GM12864 (cell line): ENCODE measurements around the gene NDC1.
A peak's percentile ranks its signal among the peaks of the same experiment; 100 is the strongest.
"Not testable (repeated sequence)": the region's sequence is repeated elsewhere in the genome, so short reads cannot be mapped to it uniquely, and the experiment has no call there.

Source experiments
- DNase-seq: peaks from one replicate; pipeline ENCODE4 v3.0.0-alpha.2; 2011; ENCODE audit warnings: low read depth
- H3K4me3 ChIP-seq: 2 replicates; pipeline ENCODE4 v1.5.1; 2011; ENCODE audit warnings: mild to moderate bottlenecking, low read depth, low read length, control low read depth
- TF ChIP-seq, protein P1 (sequence below): IDR thresholded peaks from 2 replicates; pipeline ENCODE4 v1.5.1; 2011; ENCODE audit warnings: low read depth, mild to moderate bottlenecking, moderate library complexity, low read length, control low read depth, inconsistent platforms; ENCODE audit errors: missing control alignments

The NDC1 gene

DNA sequence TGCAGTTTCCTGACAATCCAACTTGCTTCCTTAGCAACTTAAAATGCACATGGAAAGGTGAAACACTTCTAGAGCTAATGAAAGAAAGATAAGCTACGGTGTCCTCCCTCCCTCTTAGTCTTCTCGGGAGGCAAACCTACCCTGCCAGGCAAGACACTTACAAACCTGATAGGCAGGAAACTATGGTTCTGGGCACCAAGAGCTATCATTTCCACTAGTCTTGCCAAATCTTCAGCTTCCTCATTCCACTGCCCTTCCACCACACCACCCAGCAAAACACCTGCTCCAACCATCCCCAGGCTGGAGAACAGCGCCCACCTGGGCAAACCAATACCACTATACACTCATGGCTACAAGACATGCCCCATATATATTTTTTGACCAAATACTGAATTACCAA is 15.2 kb downstream of the NDC1 start:
- TF ChIP-seq, protein P1, sequence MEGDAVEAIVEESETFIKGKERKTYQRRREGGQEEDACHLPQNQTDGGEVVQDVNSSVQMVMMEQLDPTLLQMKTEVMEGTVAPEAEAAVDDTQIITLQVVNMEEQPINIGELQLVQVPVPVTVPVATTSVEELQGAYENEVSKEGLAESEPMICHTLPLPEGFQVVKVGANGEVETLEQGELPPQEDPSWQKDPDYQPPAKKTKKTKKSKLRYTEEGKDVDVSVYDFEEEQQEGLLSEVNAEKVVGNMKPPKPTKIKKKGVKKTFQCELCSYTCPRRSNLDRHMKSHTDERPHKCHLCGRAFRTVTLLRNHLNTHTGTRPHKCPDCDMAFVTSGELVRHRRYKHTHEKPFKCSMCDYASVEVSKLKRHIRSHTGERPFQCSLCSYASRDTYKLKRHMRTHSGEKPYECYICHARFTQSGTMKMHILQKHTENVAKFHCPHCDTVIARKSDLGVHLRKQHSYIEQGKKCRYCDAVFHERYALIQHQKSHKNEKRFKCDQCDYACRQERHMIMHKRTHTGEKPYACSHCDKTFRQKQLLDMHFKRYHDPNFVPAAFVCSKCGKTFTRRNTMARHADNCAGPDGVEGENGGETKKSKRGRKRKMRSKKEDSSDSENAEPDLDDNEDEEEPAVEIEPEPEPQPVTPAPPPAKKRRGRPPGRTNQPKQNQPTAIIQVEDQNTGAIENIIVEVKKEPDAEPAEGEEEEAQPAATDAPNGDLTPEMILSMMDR = no peak
- H3K4me3 ChIP-seq = no peak overlapping the region
- DNase-seq = no peak

DNA sequence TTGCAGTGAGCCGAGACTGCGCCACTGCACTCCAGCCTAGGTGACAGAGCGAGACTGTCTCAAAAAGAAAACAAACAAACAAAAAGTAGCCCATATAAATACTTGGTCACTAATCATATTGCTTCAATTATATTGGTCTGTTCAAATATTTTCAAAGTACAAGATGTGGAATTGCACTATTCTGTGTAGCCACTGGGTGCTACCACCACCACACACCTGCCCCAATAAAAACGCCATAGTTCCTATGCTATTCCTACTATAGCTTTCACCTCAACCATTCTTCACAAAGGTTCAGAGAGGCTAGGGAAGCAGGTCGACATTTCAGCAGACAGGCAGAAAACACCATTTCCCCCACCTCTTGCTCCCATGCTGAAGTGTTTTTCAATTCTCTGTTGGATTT is 16.7 kb downstream of the NDC1 start:
- no peak for DNase-seq
- TF ChIP-seq, protein P1 = peak; percentile 39
- H3K4me3 ChIP-seq = no peak overlapping the region

- TF ChIP-seq, protein P1 = no peak
- no peak overlapping the region for H3K4me3 ChIP-seq
Observed at GRCh38 chr1:53819387-53819786, 18.7 kb downstream of the NDC1 start.

DNA sequence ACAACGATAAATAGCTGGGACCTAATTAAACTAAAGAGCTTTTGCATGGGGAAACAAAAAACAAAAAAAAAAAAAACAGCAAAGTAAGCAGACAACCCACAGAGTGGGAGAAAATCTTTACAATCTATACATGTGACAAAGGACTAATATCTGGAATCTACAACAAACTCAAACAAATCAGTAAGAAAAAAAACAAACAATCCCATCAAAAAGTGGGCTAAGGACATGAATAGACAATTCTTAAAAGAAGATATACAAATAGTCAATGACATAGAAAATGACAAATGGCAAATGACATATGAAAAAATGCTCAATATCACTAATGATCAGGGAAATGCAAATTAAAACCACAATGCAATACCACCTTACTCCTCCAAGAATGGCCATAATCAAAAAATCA is 21.5 kb downstream of the NDC1 start:
- H3K4me3 ChIP-seq, DNase-seq: not testable (repeated sequence)

More at GRCh38 chr1:53819387-53819786, 18.7 kb downstream of the NDC1 start:
- DNase-seq = no peak

- not testable (repeated sequence) for H3K4me3 ChIP-seq, DNase-seq
Observed at GRCh38 chr1:53815484-53815883, 22.6 kb downstream of the NDC1 start.

DNA sequence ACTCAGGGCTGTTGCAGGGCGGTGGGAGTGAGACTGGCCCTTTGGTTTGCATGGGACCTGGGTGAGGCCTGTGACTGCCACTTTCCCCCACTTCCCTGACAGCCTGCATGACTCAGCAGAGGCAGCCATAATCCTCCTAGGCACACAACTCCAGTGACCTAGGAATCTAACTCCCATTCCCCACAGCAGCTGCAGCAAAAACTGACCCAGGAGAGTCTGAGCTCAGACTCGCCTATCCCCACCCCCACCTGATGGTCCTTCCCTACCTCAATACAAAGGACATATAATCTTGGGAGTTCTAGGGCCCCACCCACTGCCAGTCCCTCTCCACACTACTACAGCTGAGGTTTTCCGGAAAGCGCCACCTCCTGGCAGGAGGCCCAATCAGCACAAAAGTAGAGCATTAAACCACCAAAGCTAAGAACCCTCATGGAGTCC is 26.7 kb downstream of the NDC1 start:
- TF ChIP-seq, protein P1 = peak; percentile 39
- H3K4me3 ChIP-seq = no peak overlapping the region
- DNase-seq = no peak

- H3K4me3 ChIP-seq = no peak overlapping the region
- TF ChIP-seq, protein P1 = no peak
Observed at GRCh38 chr1:53810497-53810896, 27.6 kb downstream of the NDC1 start.

DNA sequence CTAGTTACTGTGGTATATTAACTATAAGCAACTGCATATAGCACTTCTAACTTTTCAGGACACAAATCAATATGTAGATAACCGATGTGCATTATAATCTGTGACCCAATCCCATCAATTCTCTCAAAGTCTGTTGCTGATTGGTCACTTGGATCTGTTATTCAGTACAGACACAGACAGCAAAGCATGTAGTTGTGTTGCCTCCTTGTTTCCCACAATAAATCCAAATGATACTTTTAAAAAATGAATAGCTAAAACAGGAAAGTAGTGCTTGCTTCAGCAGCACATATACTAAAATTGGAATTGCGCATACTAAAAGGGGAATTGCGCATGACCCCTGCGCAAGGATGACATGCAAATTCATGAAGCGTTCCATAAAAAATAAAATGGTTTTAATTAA is 28.1 kb downstream of the NDC1 start:
- no peak overlapping the region for H3K4me3 ChIP-seq
- no peak for DNase-seq
- TF ChIP-seq, protein P1 = no peak

More at GRCh38 chr1:53810497-53810896, 27.6 kb downstream of the NDC1 start:
- no peak for DNase-seq
